DMS79 treated with DMSO at 0.1 percent for 48 hours (cell line): Measurements from ENCODE around the gene SPP1.
"Not testable (repeated sequence)": the region's sequence is repeated elsewhere in the genome, so short reads cannot be mapped to it uniquely, and the experiment has no call there.

Experiments used
- DNase-seq: peaks from one replicate; lab custom pipeline; 2025; lab: John Stamatoyannopoulos, UW

Gene SPP1

DNA sequence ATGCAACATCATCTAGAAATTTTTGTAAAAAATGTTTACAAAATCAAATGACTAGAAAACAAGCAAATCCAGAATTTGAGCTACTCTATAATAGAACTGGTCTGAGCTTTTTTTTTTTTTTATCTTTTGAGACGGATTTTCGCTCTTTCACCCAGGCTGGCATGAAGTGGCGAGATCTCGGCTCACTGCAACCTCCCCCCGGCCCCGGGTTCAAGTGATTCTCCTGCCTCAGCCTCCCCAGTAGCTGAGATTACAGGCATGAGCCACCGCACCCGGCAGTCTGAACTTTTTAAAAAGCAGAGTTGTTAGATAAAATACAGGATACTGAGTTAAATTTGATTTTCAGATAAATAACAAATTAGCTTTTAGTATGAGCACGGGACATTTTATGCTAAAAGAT lies 11.0 kb downstream of the SPP1 start:
- DNase-seq = no peak

DNA sequence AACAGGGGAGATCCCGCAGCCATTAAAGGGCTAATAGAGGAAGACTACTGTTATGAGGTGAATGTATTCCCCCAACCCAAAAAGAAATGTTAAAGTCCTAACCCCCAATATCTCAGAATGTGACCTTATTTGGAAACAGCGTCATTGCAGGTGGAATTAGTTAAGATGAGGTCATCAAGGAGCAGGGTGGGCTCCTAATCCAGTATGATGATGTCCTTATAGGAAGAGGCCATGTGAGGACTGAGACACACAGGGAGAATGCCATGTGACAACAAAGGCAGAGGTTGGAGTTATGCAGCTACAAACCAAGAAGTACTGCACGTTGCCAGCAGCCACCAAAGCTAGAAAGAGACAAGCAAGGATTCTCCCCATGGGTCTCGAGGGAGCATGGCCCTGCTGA lies 14.3 kb downstream of the SPP1 start:
- DNase-seq = no peak

DNA sequence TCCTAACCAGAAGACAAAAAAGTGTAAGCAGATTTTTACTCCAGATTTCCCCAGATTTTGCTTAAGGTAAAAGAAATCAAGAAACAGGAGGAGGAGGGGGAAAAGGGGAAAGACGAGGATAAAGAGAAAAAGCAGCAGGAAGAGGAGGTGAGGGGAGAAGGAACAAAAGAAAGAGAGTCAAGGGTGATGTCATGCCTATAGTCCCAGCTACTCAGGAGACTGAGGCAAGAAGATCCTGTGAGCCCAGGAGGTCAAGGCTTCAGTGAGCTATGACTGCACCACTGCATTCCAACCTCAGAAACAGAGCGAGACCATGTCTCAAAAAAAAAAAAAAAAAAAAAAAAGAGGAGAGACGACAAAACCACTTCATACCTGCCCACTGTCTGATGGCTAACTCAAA lies 19.9 kb downstream of the SPP1 start:
- no peak for DNase-seq

DNA sequence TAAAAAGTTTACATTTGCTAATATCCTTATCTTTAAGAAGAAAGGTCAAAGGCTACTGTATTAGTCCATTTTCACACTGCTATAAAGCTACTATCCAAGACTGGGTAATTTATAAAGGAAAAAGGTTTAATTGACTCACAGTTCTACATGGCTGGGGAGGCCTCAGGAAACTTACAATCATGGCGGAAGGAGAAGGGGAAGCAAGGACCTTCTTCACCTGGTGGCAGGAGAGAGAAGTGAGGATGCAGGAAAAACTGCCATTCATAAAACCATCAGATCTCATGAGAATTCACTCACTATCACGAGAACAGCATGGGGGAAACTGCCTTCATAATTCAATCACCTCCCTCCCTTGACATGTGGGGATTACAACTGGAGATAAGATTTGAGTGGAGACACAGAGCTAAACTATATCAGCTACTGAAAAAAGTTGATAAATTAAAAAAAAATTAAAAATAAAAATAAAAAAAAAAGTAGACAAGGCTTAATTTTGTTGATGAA lies 23.7 kb downstream of the SPP1 start:
- DNase-seq = not testable (repeated sequence)

DNA sequence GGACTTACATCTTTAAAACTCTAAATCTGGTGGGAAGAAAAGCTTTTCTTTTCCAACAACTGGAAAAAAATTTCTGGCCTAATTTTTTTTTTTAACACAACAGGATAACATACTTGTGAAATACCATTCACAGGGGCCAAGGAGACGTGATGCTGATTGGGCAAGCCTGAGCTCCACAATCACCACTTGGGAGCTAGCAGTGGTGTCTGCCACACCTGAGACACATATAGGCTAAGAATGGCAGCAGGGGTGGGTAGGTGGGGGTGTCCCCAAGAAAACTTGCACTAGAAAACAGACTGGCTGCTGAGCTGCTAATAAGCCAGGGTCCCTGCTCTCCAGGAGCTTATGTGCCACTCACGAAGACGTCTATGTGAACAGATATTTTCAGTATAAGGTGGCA lies 26.4 kb downstream of the SPP1 start:
- no peak for DNase-seq

DNA sequence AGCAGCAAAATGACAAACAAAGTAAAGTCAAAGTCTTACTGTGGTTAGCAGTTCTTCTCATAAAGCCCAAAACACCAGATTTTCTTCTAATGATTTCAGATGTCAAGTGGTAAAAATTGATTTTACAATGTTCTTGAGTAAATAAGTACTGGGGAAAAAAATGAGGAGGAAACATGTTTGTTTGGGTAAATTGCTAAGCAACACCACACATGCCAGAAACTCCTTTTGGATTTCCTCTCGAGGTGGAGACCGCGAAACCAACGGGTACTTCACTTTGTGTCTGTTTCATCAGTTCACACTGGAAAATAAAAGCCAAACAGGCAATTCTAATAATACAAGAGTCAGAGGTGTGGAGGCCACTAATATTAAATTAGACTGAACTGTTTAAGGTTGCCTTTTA lies 27.3 kb downstream of the SPP1 start:
- no peak for DNase-seq

DNA sequence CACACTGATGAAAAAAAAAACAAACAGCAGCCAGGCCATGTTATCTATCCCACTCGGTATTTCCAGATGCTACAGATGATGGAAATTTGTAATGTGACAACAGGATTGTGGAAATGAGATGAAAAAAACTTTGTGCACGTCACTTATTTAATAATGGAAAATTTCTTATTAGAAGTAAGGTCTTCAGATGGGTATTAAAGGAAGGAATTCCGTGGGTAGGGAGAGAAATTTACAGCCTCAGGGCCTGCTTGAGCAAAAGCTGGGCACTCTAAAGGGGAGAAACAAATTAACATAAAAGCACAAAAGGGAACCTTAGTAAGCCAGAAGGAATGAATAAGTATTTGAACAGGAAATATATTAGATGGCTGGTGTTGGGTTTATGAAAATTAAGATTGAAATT lies 27.7 kb downstream of the SPP1 start:
- no peak for DNase-seq

DNA sequence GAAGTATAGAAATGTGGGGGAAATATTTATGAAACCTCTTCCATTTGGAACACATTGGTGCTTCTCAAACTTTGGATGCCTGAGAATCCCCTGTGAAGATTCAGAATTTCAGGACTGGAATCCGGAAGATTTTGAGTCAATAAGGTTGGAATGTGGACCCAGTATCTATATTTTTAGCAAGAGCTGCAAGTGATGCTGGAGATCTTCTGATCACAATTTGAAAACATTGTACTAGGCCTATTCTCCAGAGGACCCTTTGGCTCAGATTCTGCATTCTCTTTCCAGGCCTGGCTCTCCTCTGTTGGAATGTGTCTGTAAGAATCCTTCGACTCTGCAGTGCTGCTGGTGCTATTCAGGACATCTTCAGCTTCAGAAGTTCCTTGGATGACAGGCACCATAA lies 29.6 kb downstream of the SPP1 start:
- DNase-seq = no peak

DNA sequence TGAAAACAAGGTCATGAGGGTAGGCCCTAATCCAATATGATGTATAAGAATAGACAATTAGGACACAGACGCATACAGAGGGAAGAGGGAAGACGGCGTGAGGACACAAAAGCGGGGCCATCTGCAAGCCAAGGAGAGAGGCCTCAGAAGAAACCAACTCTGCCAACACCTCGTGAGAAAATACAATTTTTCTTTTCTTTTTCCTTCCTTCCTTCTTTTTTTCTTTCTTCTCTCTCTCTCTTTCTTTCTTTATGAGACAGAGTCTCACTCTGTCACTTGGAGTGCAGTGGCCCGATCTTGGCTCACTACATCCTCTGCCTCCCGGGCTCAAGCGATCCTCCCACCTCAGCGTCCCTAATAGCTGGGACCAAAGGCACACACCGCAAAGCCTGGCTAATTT lies 30.4 kb downstream of the SPP1 start:
- DNase-seq = no peak

DNA sequence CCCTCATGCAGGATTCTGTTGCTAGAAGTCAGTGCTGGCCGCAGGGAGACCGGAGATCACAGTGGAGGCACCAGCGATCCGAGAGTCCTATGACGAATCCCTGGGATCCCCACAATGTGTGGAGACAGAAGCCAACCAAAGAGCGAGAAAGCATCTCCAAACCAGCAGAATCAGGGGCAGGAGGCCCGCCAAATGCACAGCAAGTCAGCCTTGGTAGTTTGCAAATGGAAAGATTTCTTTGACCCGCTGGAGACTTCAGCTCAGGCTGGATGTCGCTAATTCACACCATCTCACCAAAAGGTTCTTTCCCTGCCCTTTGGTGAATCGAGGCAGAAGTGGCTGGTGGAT lies 31.4 kb downstream of the SPP1 start:
- no peak for DNase-seq

DNA sequence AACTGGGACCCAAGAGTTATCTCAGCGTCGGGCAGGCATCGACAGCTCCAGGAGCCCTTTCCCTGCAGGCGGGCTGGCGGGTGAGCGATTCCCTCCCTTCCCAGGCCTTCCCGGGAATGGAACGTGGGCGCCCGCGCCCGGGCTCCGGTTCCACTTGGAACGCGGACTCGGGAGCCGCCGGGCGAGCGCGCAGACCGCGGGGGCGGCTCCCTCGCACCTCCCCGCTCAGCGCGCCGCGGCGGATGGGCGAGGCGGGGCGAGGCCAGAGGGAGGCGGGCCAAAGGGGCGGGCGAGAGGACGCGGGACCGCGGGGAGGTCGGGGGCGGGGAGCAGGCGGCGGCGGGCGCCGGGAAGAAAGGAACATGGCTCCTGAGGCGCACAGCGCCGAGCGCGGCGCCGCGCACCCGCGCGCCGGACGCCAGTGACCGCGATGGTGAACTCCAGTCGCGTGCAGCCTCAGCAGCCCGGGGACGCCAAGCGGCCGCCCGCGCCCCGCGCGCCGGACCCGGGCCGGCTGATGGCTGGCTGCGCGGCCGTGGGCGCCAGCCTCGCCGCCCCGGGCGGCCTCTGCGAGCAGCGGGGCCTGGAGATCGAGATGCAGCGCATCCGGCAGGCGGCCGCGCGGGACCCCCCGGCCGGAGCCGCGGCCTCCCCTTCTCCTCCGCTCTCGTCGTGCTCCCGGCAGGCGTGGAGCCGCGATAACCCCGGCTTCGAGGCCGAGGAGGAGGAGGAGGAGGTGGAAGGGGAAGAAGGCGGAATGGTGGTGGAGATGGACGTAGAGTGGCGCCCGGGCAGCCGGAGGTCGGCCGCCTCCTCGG lies 32.0 kb downstream of the SPP1 start, which contains the start of gene PKD2:
PKD2 (plus strand) TSS at position 332 of the 818 bp plus-strand sequence; CDS start at position 431, 99 bp downstream.
- DNase-seq = peak; percentile 37

DNA sequence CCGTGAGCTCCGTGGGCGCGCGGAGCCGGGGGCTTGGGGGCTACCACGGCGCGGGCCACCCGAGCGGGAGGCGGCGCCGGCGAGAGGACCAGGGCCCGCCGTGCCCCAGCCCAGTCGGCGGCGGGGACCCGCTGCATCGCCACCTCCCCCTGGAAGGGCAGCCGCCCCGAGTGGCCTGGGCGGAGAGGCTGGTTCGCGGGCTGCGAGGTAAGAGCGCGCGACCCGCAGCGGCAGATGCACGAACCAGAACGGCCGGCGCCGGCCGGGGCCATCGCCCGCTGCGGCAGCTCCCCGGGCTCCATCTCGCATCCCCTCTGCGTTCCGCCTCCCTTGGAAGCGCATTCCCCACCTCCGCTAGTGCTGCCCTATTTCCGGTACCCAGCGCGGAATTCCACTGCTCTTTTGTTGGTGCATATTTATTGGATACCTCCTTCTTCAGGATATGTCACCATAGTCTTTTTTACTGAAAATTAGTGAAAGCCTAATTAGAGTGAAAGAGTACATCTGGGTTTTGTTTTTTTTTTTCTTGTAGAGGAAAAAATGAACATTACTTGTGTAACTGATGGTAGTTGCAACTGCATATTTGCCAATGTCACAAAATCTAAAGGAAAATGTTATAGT lies 32.7 kb downstream of the SPP1 start:
- peak; percentile 39 for DNase-seq

DNA sequence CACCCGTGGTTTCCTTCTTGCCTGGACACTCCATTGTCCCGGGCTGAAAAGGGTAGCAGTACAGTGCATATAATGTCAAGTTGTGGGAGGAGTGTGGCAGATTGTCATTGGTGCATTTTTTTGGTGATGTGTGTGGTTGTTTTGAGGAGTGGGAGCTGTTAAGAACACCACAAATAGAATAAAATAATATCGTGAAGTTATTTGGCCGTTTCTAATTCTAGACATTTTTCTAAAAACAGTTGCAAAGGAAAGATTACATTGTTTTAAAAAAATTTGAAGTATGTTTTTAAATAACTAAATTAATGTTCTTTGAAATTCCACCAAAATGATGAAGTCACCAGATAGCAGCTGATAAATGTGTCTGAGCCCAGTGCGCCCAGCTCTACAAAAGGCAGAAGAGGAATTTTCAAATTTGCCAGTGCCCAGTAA lies 33.2 kb downstream of the SPP1 start:
- no peak for DNase-seq

DNA sequence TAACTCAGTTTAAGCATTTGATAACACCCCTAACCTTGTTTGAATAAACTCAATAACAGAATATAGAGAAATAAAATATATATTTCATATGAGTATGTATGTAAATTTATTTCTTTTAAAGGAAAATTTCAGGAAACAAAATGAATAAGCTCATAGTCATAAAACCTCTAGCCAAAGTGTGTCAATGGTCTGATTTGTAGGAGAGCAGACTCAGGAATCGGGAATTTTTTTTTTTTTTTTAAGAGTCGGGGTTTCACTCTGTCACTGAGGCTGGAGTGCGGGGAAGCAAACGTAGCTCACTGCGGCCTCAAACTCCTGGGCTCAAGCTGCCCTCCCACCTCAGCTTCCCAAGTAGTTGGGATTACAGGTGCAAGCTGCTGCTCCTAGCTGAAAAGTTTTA lies 34.4 kb downstream of the SPP1 start:
- DNase-seq = no peak

DNA sequence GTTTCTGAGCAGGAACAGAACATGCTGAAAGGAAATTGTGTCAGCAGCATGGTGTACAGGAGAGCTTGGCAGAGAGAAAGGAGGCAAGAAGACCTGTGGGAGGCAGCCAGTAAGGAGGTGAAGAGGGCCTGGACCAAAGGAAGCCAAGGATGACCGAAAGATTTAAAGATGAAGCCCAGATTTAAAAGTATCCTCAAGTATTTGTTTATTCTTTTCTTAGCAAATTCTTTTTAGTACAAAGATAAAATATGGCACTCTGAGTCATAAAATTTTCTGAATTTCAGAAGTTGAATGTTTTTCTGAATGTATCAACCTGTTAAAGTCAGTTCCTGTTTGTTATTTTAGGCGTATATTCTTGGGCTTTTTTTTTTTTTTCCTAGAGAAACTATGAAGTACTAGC lies 35.5 kb downstream of the SPP1 start:
- no peak for DNase-seq

DNA sequence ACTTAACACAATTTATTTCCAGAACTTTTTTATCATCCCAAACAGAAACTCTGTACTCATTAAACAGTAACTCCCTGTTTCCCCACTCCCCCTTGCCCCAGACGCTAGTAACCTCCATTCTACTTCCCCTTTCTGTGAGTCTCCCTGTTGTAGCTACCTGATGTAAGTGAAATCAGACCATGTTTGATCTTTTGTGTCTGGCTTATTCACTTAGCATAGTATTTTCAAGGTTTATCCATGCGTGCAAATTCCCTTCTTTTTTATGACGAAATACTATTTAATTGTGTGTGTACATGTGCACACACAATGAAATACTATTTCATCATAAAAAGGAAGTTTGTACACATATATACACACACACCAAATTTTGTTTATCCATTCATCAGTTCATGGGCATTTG lies 37.1 kb downstream of the SPP1 start:
- no peak for DNase-seq

DNA sequence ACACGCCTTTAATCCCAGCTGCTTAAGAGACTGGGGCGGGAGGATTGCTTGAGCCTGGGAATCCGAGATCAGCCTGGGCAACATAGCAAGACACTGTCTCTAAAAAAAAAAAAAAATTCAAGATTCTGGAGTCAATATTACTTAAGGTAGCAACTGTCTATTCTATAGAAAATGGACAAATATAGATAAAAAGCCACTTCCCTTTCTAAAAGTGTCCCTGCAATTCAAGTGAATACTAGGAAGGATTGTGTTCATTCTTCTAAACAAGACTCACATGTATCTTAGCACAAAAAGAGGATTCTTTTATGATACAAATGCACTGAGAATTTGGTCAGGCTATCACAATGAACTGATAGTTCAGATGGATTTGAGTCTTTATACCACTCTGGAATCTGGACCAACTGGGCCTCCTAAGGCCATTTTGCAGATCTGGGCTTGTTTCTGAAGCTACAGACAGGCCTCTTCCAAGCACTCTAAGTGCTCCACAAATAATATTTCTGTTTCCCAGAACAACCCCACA lies 38.9 kb downstream of the SPP1 start:
- no peak for DNase-seq

DNA sequence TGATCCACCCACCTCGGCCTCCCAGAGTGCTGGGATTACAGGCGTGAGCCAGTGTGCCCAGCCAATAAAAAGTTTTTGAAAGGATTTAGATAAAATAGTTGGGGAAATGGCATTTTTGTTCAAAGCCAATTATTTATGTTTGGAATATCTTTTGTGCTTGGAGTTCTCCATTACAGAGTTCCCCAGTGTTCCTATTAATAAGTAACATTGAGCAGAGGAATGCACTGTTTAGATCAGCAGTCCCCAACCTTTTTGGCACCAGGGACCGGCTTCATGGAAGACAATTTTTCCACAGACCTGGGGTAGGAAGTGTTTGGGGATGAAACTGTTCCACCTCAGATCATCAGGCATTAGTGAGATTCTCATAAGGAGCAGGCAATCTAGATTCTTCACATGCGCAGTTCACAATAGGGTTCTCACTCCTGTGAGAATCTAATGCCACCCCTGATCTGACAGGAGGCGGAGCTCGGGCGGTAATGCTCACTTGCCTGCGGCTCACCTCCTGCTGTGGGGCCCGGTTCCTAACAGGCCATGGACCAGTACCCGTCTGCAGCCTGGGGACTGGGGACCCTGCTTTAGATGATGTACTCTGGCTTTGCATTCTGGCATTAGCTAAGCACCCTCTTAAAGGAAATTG lies 40.3 kb downstream of the SPP1 start:
- DNase-seq = no peak

DNA sequence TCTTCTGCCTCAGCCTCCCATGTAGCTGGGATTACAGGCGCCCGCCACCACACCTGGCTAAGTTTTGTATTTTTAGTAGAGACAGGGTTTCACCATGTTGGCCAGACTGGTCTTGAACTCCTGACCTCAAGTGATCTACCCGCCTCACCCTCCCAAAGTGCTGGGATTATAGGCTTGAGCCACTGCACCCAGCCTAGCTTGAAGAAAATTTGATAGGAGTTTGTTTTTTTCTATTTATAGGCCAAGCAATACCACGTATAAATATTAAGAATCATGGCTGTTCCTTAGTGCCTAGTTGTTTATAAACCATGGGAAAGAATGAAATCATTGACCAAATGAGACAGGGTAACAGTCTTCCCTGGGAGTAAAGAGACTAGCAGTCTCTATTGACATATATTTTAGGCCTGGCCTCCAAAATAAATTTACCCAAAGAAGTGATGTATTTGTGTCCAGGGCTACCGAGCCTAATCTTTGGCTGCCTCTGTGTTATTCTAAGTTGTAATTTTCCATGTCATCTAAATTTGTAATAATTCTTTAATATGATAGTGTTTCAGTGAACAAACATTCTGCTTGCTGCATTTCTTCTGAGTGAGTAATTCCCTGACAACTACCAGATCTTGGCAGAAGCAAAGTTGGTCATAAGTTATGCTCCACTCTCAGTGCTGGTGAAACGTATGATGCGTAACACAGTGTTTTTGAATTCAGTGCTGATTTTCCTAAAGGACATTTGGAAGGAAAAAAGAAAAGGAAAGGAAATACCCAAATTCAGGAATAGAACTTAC lies 42.2 kb downstream of the SPP1 start:
- DNase-seq = no peak

DNA sequence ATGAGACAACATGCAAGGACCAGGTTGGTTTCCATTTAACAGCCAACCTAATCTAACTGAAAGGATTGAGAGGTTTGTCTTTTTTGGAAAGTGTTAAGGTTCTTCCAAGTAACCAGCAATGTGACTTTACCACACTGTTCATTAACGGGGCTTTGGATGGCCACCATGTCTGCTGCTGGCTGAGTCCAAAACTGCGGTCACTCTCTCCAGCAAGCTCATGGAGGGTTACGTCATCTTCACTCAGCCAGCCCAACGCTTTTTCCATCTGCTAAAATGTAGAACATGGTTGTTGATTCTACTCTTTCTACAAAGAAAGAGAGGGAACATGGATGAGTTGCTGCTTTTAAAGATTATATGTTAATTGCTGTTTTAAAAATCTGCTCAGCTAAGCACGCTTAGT lies 43.0 kb downstream of the SPP1 start:
- DNase-seq = no peak

DNA sequence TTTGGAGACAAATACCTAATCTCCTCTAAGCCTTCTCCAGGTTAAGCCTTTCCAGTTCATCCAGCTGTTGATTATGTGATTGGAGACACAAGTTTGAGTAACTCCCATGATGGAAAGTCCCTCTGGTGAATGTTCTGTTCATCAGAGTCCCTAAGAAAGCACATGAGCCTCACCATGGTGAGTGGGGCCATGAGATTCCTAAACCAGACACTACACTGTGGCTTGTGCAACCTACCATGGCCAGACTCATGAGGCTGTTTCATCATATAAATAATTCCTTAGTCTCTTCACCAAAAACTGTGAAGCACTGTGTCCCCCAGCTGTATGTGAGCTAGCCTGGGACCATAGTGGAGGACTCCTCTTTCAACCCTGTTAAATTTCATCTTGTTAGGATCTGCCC lies 46.3 kb downstream of the SPP1 start:
- no peak for DNase-seq

DNA sequence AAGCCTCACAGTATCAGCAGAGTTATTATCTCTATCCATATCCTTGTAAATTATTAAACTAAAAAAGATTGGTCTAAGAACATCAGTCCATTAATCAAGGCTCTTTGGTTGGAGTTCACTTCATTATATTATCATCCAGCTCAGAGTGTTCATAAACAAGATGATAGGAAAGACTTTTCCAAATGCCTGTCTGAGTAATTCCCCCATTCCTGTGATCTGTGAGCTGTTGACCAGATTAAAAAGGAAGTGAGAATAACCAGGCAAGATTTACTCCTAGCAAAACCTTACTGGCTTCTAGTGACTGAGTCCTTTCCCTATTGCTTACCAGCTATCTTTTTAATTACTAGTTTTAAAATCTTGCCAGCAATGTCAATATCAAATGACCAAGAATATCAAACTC lies 46.8 kb downstream of the SPP1 start:
- DNase-seq = no peak
